ENCODE results near the gene OGFR. TPM values are rescaled to one million over a fixed set of nuclear protein-coding genes. Genes with fewer than 3 reads are reported as not detected.

The OGFR gene
- total RNA-seq, 1 donor from 2014 or later, result 79.2 TPM

- intact Hi-C loops (cut with micrococcal nuclease), result no loop called here
Observed at GRCh38 chr20:62823688-62824475, 19.2 kb downstream of the OGFR start.

- intact Hi-C loops (cut with micrococcal nuclease), result no loop called here
Observed at GRCh38 chr20:62824476-62825332, 20.1 kb downstream of the OGFR start.

- intact Hi-C loops (cut with micrococcal nuclease), result no loop called here
Observed at GRCh38 chr20:62825333-62825985, 20.8 kb downstream of the OGFR start.

- intact Hi-C loops (cut with micrococcal nuclease), result no loop called here
Observed at GRCh38 chr20:62825986-62826645, 21.5 kb downstream of the OGFR start.

- intact Hi-C loops (cut with micrococcal nuclease), result no loop called here
Observed at GRCh38 chr20:62826646-62827310, 22.1 kb downstream of the OGFR start.

- intact Hi-C loops (cut with micrococcal nuclease), result no loop called here
Observed at GRCh38 chr20:62827311-62828038, 22.8 kb downstream of the OGFR start.

- intact Hi-C loops (cut with micrococcal nuclease), result no loop called here
Observed at GRCh38 chr20:62828051-62828450, 23.4 kb downstream of the OGFR start.

- intact Hi-C loops (cut with micrococcal nuclease), result no loop called here
Observed at GRCh38 chr20:62828511-62829230, 24.0 kb downstream of the OGFR start.

- intact Hi-C loops (cut with micrococcal nuclease), result no loop called here
Observed at GRCh38 chr20:62829231-62830230, 24.9 kb downstream of the OGFR start.

- intact Hi-C loops (cut with micrococcal nuclease), result no loop called here
Observed at GRCh38 chr20:62830251-62830650, 25.6 kb downstream of the OGFR start.

GRCh38 chr20:62830821-62831220 lies 26.2 kb downstream of the OGFR start:
- intact Hi-C loops (cut with micrococcal nuclease), result no loop called here

GRCh38 chr20:62831361-62831788 lies 26.7 kb downstream of the OGFR start:
- intact Hi-C loops (cut with micrococcal nuclease), result no loop called here

- intact Hi-C loops (cut with micrococcal nuclease), result no loop called here
Observed at GRCh38 chr20:62831854-62832211, 27.2 kb downstream of the OGFR start.

GRCh38 chr20:62832212-62832922 lies 27.7 kb downstream of the OGFR start:
- intact Hi-C loops (cut with micrococcal nuclease), result no loop called here

GRCh38 chr20:62832951-62833391 lies 28.3 kb downstream of the OGFR start:
- intact Hi-C loops (cut with micrococcal nuclease), result no loop called here

- intact Hi-C loops (cut with micrococcal nuclease), result no loop called here
Observed at GRCh38 chr20:62834967-62835730, 30.5 kb downstream of the OGFR start.

Measured in T-helper 2 cell treated with Interferon-gamma antibody and Interleukin-4, amounts not matched to agents 100 ng/mL and 5 ng/mL, for 36 hours (primary cell).